H1 (cell line): ENCODE measurements around the gene CHST4. TPM values are rescaled to one million over a fixed set of nuclear protein-coding genes. Genes with fewer than 3 reads are reported as not detected.

Source experiments
- ATF3 ChIP-seq: IDR thresholded peaks from 2 replicates; pipeline ENCODE4 v1.6.1; 2011; ENCODE audit warnings: low read depth, mild to moderate bottlenecking, low read length; ENCODE audit not compliant: insufficient read depth
- CBX8 ChIP-seq: fragments of 300-800, 300-1000 bp; sonication (generic); IDR thresholded peaks from 2 replicates; pipeline ENCODE4 v1.7.1; 2016; ENCODE audit warnings: low read depth, low read length, borderline replicate concordance
- CTCF ChIP-seq, 3 experiments: IDR thresholded peaks; 1 replicate in 2 of 3; 2 replicates in 1 of 3; pipeline versions ENCODE4 v1.5.1 to v1.6.1; 2011; ENCODE audit warnings: low read length in 3 of 3, mild to moderate bottlenecking in 3 of 3, inconsistent platforms in 2 of 3, low read depth in 1 of 3, moderate library complexity in 1 of 3; ENCODE audit not compliant: insufficient read depth in 1 of 3; ENCODE audit errors: control extremely low read depth in 1 of 3
- FOSL1 ChIP-seq: IDR thresholded peaks from 2 replicates; pipeline ENCODE4 v1.6.1; 2011; ENCODE audit warnings: mild to moderate bottlenecking, low read depth, low read length, moderate library complexity; ENCODE audit not compliant: insufficient read depth
- PHF8 ChIP-seq: fragments of 200-600 bp; sonication (generic); conservative IDR thresholded peaks from 2 replicates; pipeline ENCODE4 v1.7.1; 2012; ENCODE audit warnings: low read depth, mild to moderate bottlenecking, inconsistent platforms, low read length, moderate library complexity
- POLR2A ChIP-seq, 2 experiments: IDR thresholded peaks; 1 replicate in 1 of 2; 2 replicates in 1 of 2; pipeline ENCODE4 v1.6.1; 2011; ENCODE audit warnings: low read depth in 2 of 2, low read length in 2 of 2, mild to moderate bottlenecking in 2 of 2; ENCODE audit errors: control extremely low read depth in 1 of 2
- RBBP5 ChIP-seq: IDR thresholded peaks from 2 replicates; pipeline ENCODE4 v1.7.1; 2012; ENCODE audit warnings: low read depth, mild to moderate bottlenecking, inconsistent platforms, low read length, moderate library complexity, borderline replicate concordance
- SUZ12 ChIP-seq: fragments of 200-600 bp; sonication (generic); IDR thresholded peaks from 2 replicates; pipeline ENCODE4 v1.6.1; 2012; ENCODE audit warnings: mild to moderate bottlenecking, inconsistent platforms, low read length, moderate library complexity, mixed read lengths
- polyA plus RNA-seq, 7 experiments: library from polyadenylated mRNA; depleted of rRNA in 3 of 7; stranded (reverse) in 5 of 7; unstranded in 2 of 7; fragments of >200 nt in 5 of 7; fragments of 200-250 nt in 2 of 7; gene quantifications; 1 replicate in 5 of 7; 2 replicates in 1 of 7; 4 replicates in 1 of 7; pipeline versions ENCODE4 v1.2.1 to v1.2.3, GENCODE V29; 2011 to 2013; ENCODE audit warnings: missing spikeins in 2 of 7, mixed read lengths in 2 of 7
- total RNA-seq: library from RNA; stranded (reverse); fragmentation: NEBNext Ultra II Directional; extraction: Animal tissue kit (Norgen Biotek cat#: 25700); gene quantifications from 2 replicates; pipeline ENCODE4 v1.2.1, GENCODE V29; 2021

CHST4 gene
- total and polyA plus RNA-seq, 2 of the 8 experiments (the other 6 are each of a cell fraction or from before 2014, with no cell fraction given), result 12.1 to 14.6 TPM

GRCh38 chr16:71514476-71514875 is 11.8 kb upstream of the CHST4 start (continued):
- no peak for TF ChIP-seq CTCF (IDR thresholded peaks at IDR 0.05; ENCODE audit: control extremely low read depth in 1 of 3, insufficient read depth in 1 of 3, low read depth in 1 of 3, low read length in 3 of 3)
- TF ChIP-seq SUZ12, result no peak
- TF ChIP-seq PHF8, result no peak
- TF ChIP-seq FOSL1, result no peak
- TF ChIP-seq RBBP5, result no peak
- TF ChIP-seq CBX8, result no peak
- TF ChIP-seq ATF3, result no peak
- no peak for TF ChIP-seq POLR2A (IDR thresholded peaks at IDR 0.05; ENCODE audit: control extremely low read depth in 1 of 2, low read depth in 2 of 2, low read length in 2 of 2)
